ENCODE results near the gene PTCSC3. TPM values are rescaled to one million over a fixed set of nuclear protein-coding genes. Genes with fewer than 3 reads are reported as not detected.

The PTCSC3 gene
- total and polyA plus RNA-seq, 2 of the 13 experiments (the other 11 are each of a cell fraction or from before 2014, with no cell fraction given): not detected

- peak; percentile 60 for ATAC-seq
- BruUV-seq (replicated peaks): no TSS peak
- TF ChIP-seq RARA (CRISPR knock-in tag; IDR thresholded peaks at IDR 0.05) (no peak), BCLAF1 (IDR thresholded peaks at IDR 0.05) (no peak), HINFP (CRISPR knock-in tag; IDR thresholded peaks at IDR 0.05; ENCODE audit: low read depth) (no peak), HBP1 (CRISPR knock-in tag; IDR thresholded peaks at IDR 0.05; ENCODE audit: low read depth) (no peak), ZNF850 (CRISPR knock-in tag; conservative IDR thresholded peaks at IDR 0.05) (no peak), ZBTB44 (CRISPR knock-in tag; IDR thresholded peaks at IDR 0.05) (no peak), ATF3 (CRISPR knock-in tag; IDR thresholded peaks at IDR 0.05) (no peak), HNRNPL (IDR thresholded peaks at IDR 0.05; ENCODE audit: low read depth, low read length) (no peak), SSRP1 (CRISPR knock-in tag; IDR thresholded peaks at IDR 0.05) (no peak), NFYC (CRISPR knock-in tag; IDR thresholded peaks at IDR 0.05) (no peak), MEF2D (CRISPR knock-in tag; IDR thresholded peaks at IDR 0.05) (no peak), TAF1 (CRISPR knock-in tag; IDR thresholded peaks at IDR 0.05) (no peak), CCDC6 (CRISPR knock-in tag; IDR thresholded peaks at IDR 0.05) (no peak), BCL6 (CRISPR knock-in tag; IDR thresholded peaks at IDR 0.05) (no peak), ATF4 (CRISPR knock-in tag; IDR thresholded peaks at IDR 0.05) (no peak), KLF6 (CRISPR knock-in tag; IDR thresholded peaks at IDR 0.05) (no peak), MED13 (CRISPR knock-in tag; IDR thresholded peaks at IDR 0.05) (no peak)
Measured at GRCh38 chr14:36162267-36162666, 14.3 kb downstream of the PTCSC3 start.

More at GRCh38 chr14:36162267-36162666, 14.3 kb downstream of the PTCSC3 start:
- Histone ChIP-seq H3K9me3 (ENCODE audit: low read length) (no peaks in the 10 kb centered on the region), H3K27ac (ENCODE audit: extremely low read length, insufficient read depth, low read length) (no peak overlapping the region), H3K4me1 (ENCODE audit: insufficient read depth, low read length) (no peaks in the 10 kb centered on the region), H3K27me3 (ENCODE audit: control insufficient read depth in 1 of 2, insufficient read depth in 2 of 2, low read length in 2 of 2) (peaks cover 0 to 27% of the 10 kb centered on the region in 2 experiments; a peak in 3 of 5 replicates), H3K79me2 (ENCODE audit: insufficient read depth, low read length) (no peaks in the 10 kb centered on the region), H2AFZ (ENCODE audit: low read length) (no peak overlapping the region), H4K20me1 (ENCODE audit: insufficient read depth, low read length) (no peaks in the 10 kb centered on the region), H3K36me3 (replicated peaks in 1 of 2; ENCODE audit: control insufficient read depth in 1 of 2, insufficient read depth in 2 of 2, low read length in 2 of 2) (no peaks in the 10 kb centered on the region), H3K4me2 (ENCODE audit: low read depth, low read length) (no peak overlapping the region), H3K9ac (ENCODE audit: insufficient read depth, low read depth, low read length) (no peak overlapping the region), H3K4me3 (replicated peaks in 1 of 3; ENCODE audit: insufficient read depth in 1 of 3, low read depth in 2 of 3, low read length in 3 of 3) (no peak overlapping the region)
- ChIA-PET CTCF (ENCODE audit: low intra/inter-chr PET ratio, low total read pairs) (no interaction called here), POLR2A (no interaction called here)
- in situ Hi-C loops (cut with HindIII; ENCODE audit: extremely low pct_ligation_motif_present, low pct_unique_long_range_greater_than_20kb) (no loop called here), intact Hi-C loops (cut with micrococcal nuclease; ENCODE audit: unreplicated experiment) (no loop called here)
- DNase-seq (ENCODE audit: low spot score) (no peak), FAIRE-seq (no peak)
- 63% methylated on average over 9 of the region's 9 CpGs for WGBS (ENCODE audit: low lambda C conversion rate)

Data from HepG2 (cell line).